GM12875 (cell line): ENCODE results near the gene ZMYND10.

Source experiments
- H3K4me3 ChIP-seq: one replicate; pipeline ENCODE4 v1.5.1; 2011; ENCODE audit warnings: low read depth, low read length, control low read depth
- TF ChIP-seq, protein P1 (sequence below): IDR thresholded peaks from 2 replicates; pipeline ENCODE4 v1.5.1; 2011; ENCODE audit warnings: low read depth, mild to moderate bottlenecking, control low read depth, inconsistent platforms, low read length, moderate library complexity, borderline replicate concordance; ENCODE audit not compliant: insufficient read depth

ZMYND10 gene

DNA sequence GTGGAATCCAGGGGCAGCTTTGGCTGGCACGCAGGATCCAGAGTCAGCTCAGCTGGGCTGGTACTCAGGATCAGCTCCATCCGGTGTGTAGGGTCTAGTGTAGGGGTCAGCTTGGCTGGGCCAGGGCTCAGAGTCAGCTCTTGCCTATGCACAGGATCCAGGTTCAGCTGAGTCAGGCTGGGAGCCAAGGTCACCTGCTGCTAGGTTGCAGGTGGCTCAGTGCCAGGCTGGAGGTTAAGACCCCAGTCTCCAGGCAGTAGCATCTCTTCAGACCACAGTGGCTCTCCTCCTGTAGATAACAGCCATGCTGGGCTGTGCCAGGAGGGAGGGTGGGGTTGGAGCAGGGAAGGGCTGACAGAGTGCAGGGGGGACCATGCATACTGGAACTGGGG, 48.2 kb downstream of the ZMYND10 start:
- TF ChIP-seq, protein P1, sequence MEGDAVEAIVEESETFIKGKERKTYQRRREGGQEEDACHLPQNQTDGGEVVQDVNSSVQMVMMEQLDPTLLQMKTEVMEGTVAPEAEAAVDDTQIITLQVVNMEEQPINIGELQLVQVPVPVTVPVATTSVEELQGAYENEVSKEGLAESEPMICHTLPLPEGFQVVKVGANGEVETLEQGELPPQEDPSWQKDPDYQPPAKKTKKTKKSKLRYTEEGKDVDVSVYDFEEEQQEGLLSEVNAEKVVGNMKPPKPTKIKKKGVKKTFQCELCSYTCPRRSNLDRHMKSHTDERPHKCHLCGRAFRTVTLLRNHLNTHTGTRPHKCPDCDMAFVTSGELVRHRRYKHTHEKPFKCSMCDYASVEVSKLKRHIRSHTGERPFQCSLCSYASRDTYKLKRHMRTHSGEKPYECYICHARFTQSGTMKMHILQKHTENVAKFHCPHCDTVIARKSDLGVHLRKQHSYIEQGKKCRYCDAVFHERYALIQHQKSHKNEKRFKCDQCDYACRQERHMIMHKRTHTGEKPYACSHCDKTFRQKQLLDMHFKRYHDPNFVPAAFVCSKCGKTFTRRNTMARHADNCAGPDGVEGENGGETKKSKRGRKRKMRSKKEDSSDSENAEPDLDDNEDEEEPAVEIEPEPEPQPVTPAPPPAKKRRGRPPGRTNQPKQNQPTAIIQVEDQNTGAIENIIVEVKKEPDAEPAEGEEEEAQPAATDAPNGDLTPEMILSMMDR = no peak
- H3K4me3 ChIP-seq = no peak overlapping the region

DNA sequence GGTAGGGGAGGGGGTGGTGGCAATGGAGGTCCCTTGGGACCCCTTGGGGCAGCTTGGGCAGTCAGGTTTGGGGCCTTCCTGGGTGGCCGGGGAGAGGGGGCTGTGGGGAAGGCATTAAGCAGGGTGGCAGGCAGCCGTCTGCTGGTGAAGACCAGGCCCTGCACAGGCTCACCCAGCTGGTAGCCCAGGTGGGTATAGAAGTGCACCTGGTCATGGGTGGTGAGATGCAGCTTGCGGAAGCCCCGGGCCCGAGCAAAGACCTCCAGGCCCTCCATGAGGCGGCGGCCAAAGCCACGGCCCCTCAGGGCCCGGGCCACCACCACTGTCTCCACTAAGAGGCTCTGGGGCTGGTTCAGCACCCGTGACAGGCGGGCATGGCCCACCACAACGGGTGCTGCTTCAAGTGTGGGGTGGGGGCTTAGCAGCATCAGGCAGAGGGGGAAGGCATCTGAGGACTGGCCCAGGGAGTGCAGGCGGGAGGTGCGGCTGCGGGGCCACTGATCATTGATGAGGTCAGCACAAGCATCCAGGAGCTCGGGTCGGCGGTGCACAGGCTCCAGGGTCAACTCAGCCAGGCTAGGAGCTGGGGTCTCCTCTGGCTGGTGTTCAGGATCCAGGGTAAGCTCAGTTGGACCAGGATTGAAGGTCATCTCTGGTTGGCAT, 48.7 kb downstream of the ZMYND10 start:
- TF ChIP-seq, protein P1 = no peak

DNA sequence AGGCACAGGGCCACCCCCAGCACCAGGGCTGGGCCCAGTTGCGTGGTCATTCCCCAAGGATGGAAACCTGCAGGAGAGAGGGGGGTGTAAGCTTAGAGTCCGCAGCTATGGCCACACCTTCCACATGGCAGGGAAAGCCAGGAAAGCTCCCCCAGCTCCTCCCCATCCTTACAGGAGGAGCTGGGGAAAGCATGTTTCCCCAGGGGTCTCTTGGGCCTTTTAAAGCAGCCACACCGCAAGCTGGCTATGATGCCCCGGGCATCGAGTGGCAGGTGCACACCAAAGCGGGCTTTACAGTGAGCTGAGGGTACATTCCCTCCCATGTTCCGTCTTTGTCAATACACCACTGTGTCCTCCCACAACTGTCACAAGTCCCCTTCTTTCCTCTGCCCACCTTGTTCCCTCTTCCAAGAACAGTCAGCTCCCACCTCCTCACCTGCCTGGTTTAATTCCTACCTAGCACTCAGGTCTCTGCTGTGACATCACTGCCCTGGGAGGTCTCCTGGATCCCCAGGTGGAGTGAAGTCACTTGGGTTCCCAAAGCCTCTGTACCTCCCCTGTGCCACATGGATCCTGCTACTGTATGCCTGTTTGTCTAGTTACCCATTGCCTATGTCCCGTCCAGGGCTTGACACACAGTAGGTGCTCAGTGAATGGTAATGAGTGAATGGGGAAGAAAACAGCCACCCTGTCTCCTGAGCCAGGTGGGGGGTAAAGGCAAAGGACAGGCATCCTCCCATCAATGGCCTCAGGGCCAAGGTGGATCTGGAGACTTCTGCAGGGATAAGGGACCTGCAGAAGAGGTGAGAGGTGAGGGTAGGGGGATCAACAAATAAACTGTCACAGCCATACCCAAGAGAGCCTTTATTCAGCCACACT, 49.7 kb downstream of the ZMYND10 start:
- TF ChIP-seq, protein P1 = no peak
- no peak overlapping the region for H3K4me3 ChIP-seq

More for the DNA sequence above, 48.7 kb downstream of the ZMYND10 start:
- no peak overlapping the region for H3K4me3 ChIP-seq

DNA sequence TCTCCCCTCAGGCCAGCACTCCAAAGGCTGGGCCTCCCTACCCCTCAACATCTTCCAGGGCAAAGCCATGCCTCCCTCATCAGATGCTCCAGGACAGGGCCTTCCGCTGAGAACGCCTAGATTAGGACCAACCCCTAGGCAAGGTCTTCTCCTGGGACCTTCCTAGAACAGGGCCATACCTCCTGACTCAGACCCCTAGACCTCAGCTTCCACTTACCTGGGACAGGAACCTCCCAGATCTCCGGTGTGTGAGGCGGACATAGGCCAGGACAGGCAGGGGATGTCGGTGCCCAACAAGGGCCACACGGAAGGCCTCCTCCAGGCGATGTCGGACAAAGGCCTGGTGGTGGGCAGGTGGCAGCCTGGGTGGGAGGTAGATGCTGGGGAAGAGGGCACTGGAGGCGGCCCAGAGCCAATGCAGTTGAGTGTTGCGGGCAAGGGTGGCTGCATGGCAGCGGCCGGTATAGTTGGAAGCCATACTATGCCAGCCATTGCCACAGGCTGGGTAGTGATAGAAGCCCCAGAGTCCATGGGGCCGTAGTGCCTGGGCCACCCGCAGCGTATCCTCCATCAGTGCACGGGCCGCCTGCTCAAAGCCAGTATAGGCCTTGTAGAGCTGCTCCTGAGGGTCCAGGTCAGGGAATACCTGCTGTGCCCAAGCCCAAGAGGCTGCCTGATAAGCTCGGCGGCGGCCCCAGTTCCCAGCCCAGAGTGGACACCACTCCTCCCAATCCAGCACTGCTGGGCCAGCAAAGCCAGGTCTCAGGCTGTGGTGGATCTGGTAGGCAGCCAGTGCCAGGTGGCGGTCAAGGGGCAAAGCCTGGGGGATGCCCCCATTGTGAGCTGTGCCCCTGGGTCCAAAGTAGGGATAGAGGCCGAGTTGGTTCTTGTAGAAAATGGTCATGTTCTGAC, 50.8 kb downstream of the ZMYND10 start:
- TF ChIP-seq, protein P1 = no peak

DNA sequence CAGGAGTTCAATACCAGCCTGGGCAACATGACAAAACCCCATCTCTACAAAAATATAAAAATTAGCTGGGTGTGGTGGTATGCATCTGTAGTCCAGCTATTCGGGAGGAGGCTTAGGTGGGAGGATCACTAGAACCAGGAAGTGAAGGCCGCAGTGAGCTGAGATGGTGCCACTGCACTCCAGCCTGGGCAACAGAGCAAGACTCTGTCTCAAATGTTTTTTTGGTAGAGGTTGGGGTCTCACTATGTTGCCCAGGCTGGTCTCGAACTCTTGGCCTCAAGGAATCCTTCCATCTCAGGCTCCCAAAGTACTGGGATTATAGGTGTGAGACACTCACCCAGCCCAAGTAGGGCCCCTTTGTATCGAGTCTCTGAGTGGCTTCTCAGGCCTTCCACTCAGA, 51.4 kb downstream of the ZMYND10 start:
- TF ChIP-seq, protein P1 = no peak
- H3K4me3 ChIP-seq = no peak overlapping the region

More for the DNA sequence above, 50.8 kb downstream of the ZMYND10 start:
- H3K4me3 ChIP-seq = no peak overlapping the region

DNA sequence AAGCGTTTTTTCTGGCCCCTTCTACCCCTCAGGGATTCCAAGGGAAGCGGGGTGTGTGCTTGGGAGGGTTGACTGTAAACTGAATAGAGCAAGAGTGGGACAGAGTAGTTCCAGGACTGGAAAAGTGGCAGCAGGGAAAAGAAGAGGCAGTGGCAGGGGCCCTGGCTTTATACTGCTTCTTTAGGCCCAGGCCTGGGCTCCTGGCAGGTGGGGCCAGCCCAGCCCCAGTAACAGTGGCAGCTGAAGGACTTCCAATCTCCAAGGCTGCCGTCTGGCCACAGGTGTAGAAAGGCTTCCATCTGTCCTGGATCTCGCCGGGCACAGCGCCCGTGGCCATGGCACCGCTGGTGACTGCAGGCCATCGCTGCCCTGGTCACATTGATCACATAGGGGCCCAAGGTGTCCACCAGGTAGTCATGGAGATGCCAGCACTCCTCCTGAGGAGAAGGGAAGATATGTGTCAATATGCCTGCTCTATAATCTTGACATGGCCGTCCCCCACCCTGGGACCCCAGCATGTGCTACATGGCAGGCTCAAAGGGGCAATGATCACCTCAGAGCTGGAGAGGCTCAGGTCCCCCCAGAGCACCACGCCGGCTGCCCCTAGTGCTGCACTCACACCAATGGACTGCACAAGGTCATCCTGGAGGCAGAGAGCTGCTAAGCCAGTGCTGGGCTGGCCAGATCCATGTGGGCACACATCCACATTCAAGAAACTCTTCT, 52.3 kb downstream of the ZMYND10 start:
- TF ChIP-seq, protein P1 = no peak
- peak overlapping the region; percentile 52 for H3K4me3 ChIP-seq
